ENCODE measurements around the gene SUN5. TPM values are rescaled to one million over a fixed set of nuclear protein-coding genes. Genes with fewer than 3 reads are reported as not detected.

The SUN5 gene
- total and polyA plus RNA-seq, 8 donors, result not detected

- H3K9me3 ChIP-seq, result no peaks in the 10 kb centered on the region
- H3K4me3 ChIP-seq, result no peak overlapping the region
- WGBS, 2 donors, result 15 to 19% methylated on average over 1 of the region's 1 CpG
- intact Hi-C loops (cut with DNase I), result no loop called here
- DNase-seq, result no peak
- no peaks in the 10 kb centered on the region for H3K4me1 ChIP-seq
- FAIRE-seq, result no peak
- ATAC-seq, result no peak
- H3K27ac ChIP-seq, result no peak overlapping the region
- H3K36me3 ChIP-seq, result no peaks in the 10 kb centered on the region
- no peak for TF ChIP-seq CTCF (IDR thresholded peaks at IDR 0.05)
- H3K27me3 ChIP-seq, result no peaks in the 10 kb centered on the region
Observed at GRCh38 chr20:33043731-33044181, 39.5 kb upstream of the SUN5 start.

- Histone ChIP-seq H3K4me3 (no peak overlapping the region), H3K9me3 (no peaks in the 10 kb centered on the region), H3K4me1 (no peaks in the 10 kb centered on the region), H3K27ac (no peak overlapping the region), H3K27me3 (no peaks in the 10 kb centered on the region), H3K36me3 (no peaks in the 10 kb centered on the region)
- intact Hi-C loops (cut with DNase I), result no loop called here
- no peak for TF ChIP-seq CTCF (IDR thresholded peaks at IDR 0.05)
- 70 to 76% methylated on average over 2 of the region's 2 CpGs for WGBS, 2 donors
- FAIRE-seq, result no peak
- no peak for DNase-seq
- ATAC-seq, result no peak
Observed at GRCh38 chr20:33042983-33043730, 38.9 kb upstream of the SUN5 start.

GRCh38 chr20:33042430-33042829 lies 38.2 kb upstream of the SUN5 start:
- no peak for TF ChIP-seq CTCF (IDR thresholded peaks at IDR 0.05)
- no peaks in the 10 kb centered on the region for H3K36me3 ChIP-seq
- no peaks in the 10 kb centered on the region for H3K4me1 ChIP-seq
- no peak overlapping the region for H3K27ac ChIP-seq
- DNase-seq (no peak), ATAC-seq (no peak), FAIRE-seq (no peak)
- intact Hi-C loops (cut with DNase I), result no loop called here
- H3K27me3 ChIP-seq, result no peaks in the 10 kb centered on the region
- H3K4me3 ChIP-seq, result no peak overlapping the region
- H3K9me3 ChIP-seq, result no peaks in the 10 kb centered on the region
- WGBS, 2 donors, result 72 to 75% methylated on average over 3 of the region's 3 CpGs

- no peak for DNase-seq
- WGBS, 2 donors, result 68 to 75% methylated on average over 4 of the region's 4 CpGs
- FAIRE-seq, result no peak
Observed at GRCh38 chr20:33038243-33038642, 34.0 kb upstream of the SUN5 start.

More at GRCh38 chr20:33038243-33038642, 34.0 kb upstream of the SUN5 start:
- TF ChIP-seq CTCF (IDR thresholded peaks at IDR 0.05), result no peak
- H3K27ac ChIP-seq, result no peak overlapping the region
- no peaks in the 10 kb centered on the region for H3K27me3 ChIP-seq
- H3K9me3 ChIP-seq, result no peaks in the 10 kb centered on the region
- no peak for ATAC-seq
- no peak overlapping the region for H3K4me3 ChIP-seq
- H3K4me1 ChIP-seq, result no peaks in the 10 kb centered on the region
- H3K36me3 ChIP-seq, result no peaks in the 10 kb centered on the region
- intact Hi-C loops (cut with DNase I), result no loop called here
